GM23338 (cell line): ENCODE results near the gene LATS1. TPM values are rescaled to one million over a fixed set of nuclear protein-coding genes. Genes with fewer than 3 reads are reported as not detected.

Experiments
- ATAC-seq: fragments of 200-7000 bp; cut with Tn5 transposase; 3 replicates; pipeline ENCODE4 v1.9.1; 2020
- DNase-seq: peaks from one replicate; pipeline ENCODE4 v3.0.0-alpha.2; 2015; ENCODE audit warnings: low spot score
- H2AFZ ChIP-seq: fragments of 200-600 bp; sonication (generic); 2 replicates; pipeline ENCODE4 v1.8.0; 2016; ENCODE audit warnings: antibody characterized with exemption, mild to moderate bottlenecking, moderate library complexity
- H3F3A ChIP-seq: fragments of 200-600 bp; sonication (generic); replicated peaks from 2 replicates; pipeline ENCODE4 v1.8.0; 2017; ENCODE audit warnings: antibody characterized with exemption, mixed run types, low read depth
- H3K27ac ChIP-seq: fragments of 200-600 bp; sonication (generic); 2 replicates; pipeline ENCODE4 v1.6.1; 2016; ENCODE audit warnings: low read depth
- H3K27me3 ChIP-seq: fragments of 200-600 bp; sonication (generic); 2 replicates; pipeline ENCODE4 v1.8.0; 2016; ENCODE audit warnings: mild to moderate bottlenecking, mixed run types, moderate library complexity; ENCODE audit not compliant: insufficient read depth
- H3K36me3 ChIP-seq: fragments of 200-600 bp; sonication (generic); 2 replicates; pipeline ENCODE4 v1.8.0; 2016; ENCODE audit warnings: mild to moderate bottlenecking; ENCODE audit not compliant: insufficient read depth
- H3K4me1 ChIP-seq: fragments of 200-600 bp; sonication (generic); 2 replicates; pipeline ENCODE4 v1.8.0; 2016; ENCODE audit warnings: mild to moderate bottlenecking, moderate library complexity; ENCODE audit not compliant: insufficient read depth
- H3K4me2 ChIP-seq: fragments of 200-600 bp; sonication (generic); 2 replicates; pipeline ENCODE4 v1.7.1; 2017; ENCODE audit warnings: mixed run types
- H3K4me3 ChIP-seq: fragments of 200-600 bp; sonication (generic); 2 replicates; pipeline ENCODE4 v1.6.1; 2016; ENCODE audit warnings: mixed run types
- H3K79me2 ChIP-seq: fragments of 200-600 bp; sonication (generic); replicated peaks from 2 replicates; pipeline ENCODE4 v1.8.0; 2017; ENCODE audit warnings: mild to moderate bottlenecking; ENCODE audit not compliant: insufficient read depth
- H3K9me2 ChIP-seq: fragments of 200-600 bp; sonication (generic); 2 replicates; pipeline ENCODE4 v1.8.0; 2017; ENCODE audit not compliant: insufficient read depth
- H4K20me1 ChIP-seq: fragments of 200-600 bp; sonication (generic); replicated peaks from 2 replicates; pipeline ENCODE4 v1.8.0; 2017; ENCODE audit warnings: mild to moderate bottlenecking; ENCODE audit not compliant: insufficient read depth
- H3K27ac Mint-ChIP-seq: 2 replicates; pipeline ENCODE4 v1.8.0; 2020; ENCODE audit warnings: inconsistent platforms, mild to moderate bottlenecking, moderate library complexity, mixed read lengths
- H3K27me3 Mint-ChIP-seq: 3 replicates; pipeline ENCODE4 v1.8.0; 2022; ENCODE audit warnings: low read depth, mild to moderate bottlenecking, moderate library complexity, mixed read lengths, inconsistent platforms; ENCODE audit not compliant: insufficient read depth, poor library complexity
- H3K36me3 Mint-ChIP-seq: 3 replicates; pipeline ENCODE4 v1.8.0; 2021; ENCODE audit warnings: low read depth, mild to moderate bottlenecking, inconsistent platforms, moderate library complexity, mixed read lengths
- H3K4me1 Mint-ChIP-seq: 3 replicates; pipeline ENCODE4 v1.8.0; 2020; ENCODE audit warnings: mild to moderate bottlenecking, inconsistent platforms, mixed read lengths
- H3K4me3 Mint-ChIP-seq: 3 replicates; pipeline ENCODE4 v1.8.0; 2021; ENCODE audit warnings: moderate library complexity, mild to moderate bottlenecking, inconsistent platforms, mixed read lengths
- H3K9me3 Mint-ChIP-seq: 3 replicates; pipeline ENCODE4 v1.8.0; 2020; ENCODE audit warnings: moderate library complexity, mild to moderate bottlenecking, inconsistent platforms, mixed read lengths
- EZH2 ChIP-seq: fragments of 200-600 bp; sonication (generic); IDR thresholded peaks from one replicate; pipeline ENCODE4 v1.8.0; 2017; ENCODE audit warnings: antibody characterized with exemption, mild to moderate bottlenecking, low read depth; ENCODE audit not compliant: unreplicated experiment
- EZH2phosphoT487 ChIP-seq: fragments of 200-600 bp; sonication (generic); IDR thresholded peaks from one replicate; pipeline ENCODE4 v1.8.1; 2018; ENCODE audit warnings: antibody characterized with exemption; ENCODE audit not compliant: unreplicated experiment
- JUNB ChIP-seq: IDR thresholded peaks from one replicate; pipeline ENCODE4 v1.6.1; 2016; ENCODE audit warnings: antibody characterized with exemption; ENCODE audit not compliant: unreplicated experiment
- NANOG ChIP-seq: IDR thresholded peaks from 2 replicates; pipeline ENCODE4 v1.6.1; 2016; ENCODE audit warnings: antibody characterized with exemption, borderline replicate concordance
- POLR2AphosphoS5 ChIP-seq: IDR thresholded peaks from 2 replicates; pipeline ENCODE4 v1.6.1; 2016; ENCODE audit warnings: antibody characterized with exemption, low read depth
- STAT1 ChIP-seq: IDR thresholded peaks from one replicate; pipeline ENCODE4 v1.6.1; 2016; ENCODE audit warnings: antibody characterized with exemption; ENCODE audit not compliant: unreplicated experiment
- ZNF114 ChIP-seq: fragments of 250-450 bp; sonication (Bioruptor Pico); IDR thresholded peaks from 2 replicates; pipeline ENCODE4 v1.5.0; 2020; ENCODE audit warnings: mild to moderate bottlenecking, moderate library complexity
- ZNF331 ChIP-seq: fragments of 250-450 bp; sonication (Bioruptor Pico); IDR thresholded peaks from 2 replicates; pipeline ENCODE4 v1.5.0; 2020; ENCODE audit warnings: low read depth, mild to moderate bottlenecking, moderate library complexity
- polyA plus RNA-seq: library from polyadenylated mRNA; unstranded; fragments of >200 nt; fragmentation: Nextera tagmentation; extraction: Ambion mirVana; gene quantifications from 2 replicates; pipeline ENCODE4 v1.2.1, GENCODE V29; 2016
- total RNA-seq: library from RNA; depleted of rRNA; stranded (reverse); fragments of >200 nt; shearing (Covaris generic); gene quantifications from 2 replicates; pipeline ENCODE4 v1.2.3, GENCODE V29; 2014
- TF ChIP-seq, protein P1 (sequence below): fragments of 250-450 bp; sonication (Bioruptor Pico); IDR thresholded peaks from 2 replicates; pipeline ENCODE4 v1.5.0; 2020; ENCODE audit warnings: mild to moderate bottlenecking, moderate library complexity
- TF ChIP-seq, protein P2 (sequence below), 2 experiments: fragments of 200-600 bp in 1 of 2; sonication (generic) in 1 of 2; conservative IDR thresholded peaks; 2 replicates each; pipeline versions ENCODE4 v1.5.1 to v1.6.1; 2016 to 2017; ENCODE audit warnings: antibody characterized with exemption in 2 of 2, low read depth in 2 of 2, mild to moderate bottlenecking in 2 of 2, moderate library complexity in 1 of 2
- TF ChIP-seq, protein P3 (sequence below): IDR thresholded peaks from 2 replicates; pipeline ENCODE4 v1.6.1; 2016; ENCODE audit warnings: antibody characterized with exemption

Gene LATS1
- total and polyA plus RNA-seq, 2 experiments from 2014 or later = 7.5 to 18.8 TPM

DNA sequence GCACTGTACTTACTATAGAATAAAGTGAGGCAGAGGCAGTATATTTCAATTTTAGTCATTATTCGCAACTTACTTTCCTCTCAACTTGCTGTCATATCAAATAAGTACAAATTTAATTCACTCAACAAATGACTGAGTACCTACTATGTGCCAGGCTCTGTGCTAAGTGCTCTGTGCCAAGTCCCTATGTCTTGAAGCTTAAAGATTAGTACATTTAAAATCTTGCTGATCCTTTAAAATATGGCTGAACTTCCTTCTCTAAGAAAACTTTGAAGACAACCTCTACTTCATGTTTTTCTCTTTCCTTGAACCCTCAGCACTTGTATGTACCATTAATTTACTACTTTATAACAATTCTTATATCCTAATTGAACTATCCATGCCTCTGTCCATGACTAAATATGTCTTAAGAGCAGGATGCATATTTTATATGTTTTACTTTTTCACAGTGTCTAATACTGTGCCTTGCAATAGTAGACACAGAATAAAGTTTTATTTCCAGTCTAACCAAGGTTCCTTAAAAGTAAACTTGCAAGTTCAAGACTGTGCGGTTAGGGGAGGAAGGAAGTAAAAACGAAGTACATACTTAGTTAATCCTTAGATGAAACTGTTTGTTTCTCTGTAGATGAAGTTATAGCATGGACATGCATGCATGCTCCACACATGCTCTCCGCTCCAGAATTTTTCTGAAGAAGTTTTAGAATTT lies 10.0 kb upstream of the LATS1 start (continued):
- TF ChIP-seq NANOG = no peak
- TF ChIP-seq, protein P1, sequence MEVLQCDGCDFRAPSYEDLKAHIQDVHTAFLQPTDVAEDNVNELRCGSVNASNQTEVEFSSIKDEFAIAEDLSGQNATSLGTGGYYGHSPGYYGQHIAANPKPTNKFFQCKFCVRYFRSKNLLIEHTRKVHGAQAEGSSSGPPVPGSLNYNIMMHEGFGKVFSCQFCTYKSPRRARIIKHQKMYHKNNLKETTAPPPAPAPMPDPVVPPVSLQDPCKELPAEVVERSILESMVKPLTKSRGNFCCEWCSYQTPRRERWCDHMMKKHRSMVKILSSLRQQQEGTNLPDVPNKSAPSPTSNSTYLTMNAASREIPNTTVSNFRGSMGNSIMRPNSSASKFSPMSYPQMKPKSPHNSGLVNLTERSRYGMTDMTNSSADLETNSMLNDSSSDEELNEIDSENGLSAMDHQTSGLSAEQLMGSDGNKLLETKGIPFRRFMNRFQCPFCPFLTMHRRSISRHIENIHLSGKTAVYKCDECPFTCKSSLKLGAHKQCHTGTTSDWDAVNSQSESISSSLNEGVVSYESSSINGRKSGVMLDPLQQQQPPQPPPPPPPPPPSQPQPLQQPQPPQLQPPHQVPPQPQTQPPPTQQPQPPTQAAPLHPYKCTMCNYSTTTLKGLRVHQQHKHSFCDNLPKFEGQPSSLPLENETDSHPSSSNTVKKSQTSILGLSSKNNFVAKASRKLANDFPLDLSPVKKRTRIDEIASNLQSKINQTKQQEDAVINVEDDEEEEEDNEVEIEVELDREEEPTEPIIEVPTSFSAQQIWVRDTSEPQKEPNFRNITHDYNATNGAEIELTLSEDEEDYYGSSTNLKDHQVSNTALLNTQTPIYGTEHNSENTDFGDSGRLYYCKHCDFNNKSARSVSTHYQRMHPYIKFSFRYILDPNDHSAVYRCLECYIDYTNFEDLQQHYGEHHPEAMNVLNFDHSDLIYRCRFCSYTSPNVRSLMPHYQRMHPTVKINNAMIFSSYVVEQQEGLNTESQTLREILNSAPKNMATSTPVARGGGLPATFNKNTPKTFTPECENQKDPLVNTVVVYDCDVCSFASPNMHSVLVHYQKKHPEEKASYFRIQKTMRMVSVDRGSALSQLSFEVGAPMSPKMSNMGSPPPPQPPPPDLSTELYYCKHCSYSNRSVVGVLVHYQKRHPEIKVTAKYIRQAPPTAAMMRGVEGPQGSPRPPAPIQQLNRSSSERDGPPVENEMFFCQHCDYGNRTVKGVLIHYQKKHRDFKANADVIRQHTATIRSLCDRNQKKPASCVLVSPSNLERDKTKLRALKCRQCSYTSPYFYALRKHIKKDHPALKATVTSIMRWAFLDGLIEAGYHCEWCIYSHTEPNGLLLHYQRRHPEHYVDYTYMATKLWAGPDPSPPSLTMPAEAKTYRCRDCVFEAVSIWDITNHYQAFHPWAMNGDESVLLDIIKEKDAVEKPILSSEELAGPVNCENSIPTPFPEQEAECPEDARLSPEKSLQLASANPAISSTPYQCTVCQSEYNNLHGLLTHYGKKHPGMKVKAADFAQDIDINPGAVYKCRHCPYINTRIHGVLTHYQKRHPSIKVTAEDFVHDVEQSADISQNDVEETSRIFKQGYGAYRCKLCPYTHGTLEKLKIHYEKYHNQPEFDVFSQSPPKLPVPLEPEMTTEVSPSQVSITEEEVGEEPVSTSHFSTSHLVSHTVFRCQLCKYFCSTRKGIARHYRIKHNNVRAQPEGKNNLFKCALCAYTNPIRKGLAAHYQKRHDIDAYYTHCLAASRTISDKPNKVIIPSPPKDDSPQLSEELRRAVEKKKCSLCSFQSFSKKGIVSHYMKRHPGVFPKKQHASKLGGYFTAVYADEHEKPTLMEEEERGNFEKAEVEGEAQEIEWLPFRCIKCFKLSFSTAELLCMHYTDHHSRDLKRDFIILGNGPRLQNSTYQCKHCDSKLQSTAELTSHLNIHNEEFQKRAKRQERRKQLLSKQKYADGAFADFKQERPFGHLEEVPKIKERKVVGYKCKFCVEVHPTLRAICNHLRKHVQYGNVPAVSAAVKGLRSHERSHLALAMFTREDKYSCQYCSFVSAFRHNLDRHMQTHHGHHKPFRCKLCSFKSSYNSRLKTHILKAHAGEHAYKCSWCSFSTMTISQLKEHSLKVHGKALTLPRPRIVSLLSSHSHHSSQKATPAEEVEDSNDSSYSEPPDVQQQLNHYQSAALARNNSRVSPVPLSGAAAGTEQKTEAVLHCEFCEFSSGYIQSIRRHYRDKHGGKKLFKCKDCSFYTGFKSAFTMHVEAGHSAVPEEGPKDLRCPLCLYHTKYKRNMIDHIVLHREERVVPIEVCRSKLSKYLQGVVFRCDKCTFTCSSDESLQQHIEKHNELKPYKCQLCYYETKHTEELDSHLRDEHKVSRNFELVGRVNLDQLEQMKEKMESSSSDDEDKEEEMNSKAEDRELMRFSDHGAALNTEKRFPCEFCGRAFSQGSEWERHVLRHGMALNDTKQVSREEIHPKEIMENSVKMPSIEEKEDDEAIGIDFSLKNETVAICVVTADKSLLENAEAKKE = no peak

DNA sequence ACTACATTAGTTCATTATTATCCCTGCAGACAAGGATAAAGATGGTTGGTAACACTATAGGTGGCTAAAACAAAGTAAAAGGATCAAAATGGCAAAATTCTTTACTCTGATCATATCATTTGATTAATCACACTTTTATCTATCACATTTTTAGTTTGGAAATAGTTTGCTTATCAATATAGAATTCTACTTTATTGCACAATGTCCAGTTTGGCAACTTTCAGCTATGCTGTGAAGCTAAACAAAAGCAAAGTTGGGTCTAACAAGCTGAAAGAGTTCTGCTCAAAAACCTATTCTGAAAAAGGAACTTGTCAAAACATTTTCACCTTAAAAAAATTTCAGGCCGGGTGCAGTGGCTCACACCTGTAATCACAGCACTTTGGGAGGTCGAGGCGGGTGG lies 7.9 kb upstream of the LATS1 start:
- H4K20me1 ChIP-seq = no peaks in the 10 kb centered on the region; the same call in 1 of the 2 replicates
- no peaks in the 10 kb centered on the region for H3K4me1 Mint-ChIP-seq
- H3K27ac ChIP-seq = no peak overlapping the region
- no peak overlapping the region for H3K4me3 ChIP-seq
- H3K9me3 Mint-ChIP-seq = no peaks in the 10 kb centered on the region
- no peak overlapping the region for H3K4me2 ChIP-seq
- no peak for ATAC-seq
- H3F3A ChIP-seq = peaks cover 6% of the 10 kb centered on the region
- peaks cover 1% of the 10 kb centered on the region for H3K27me3 Mint-ChIP-seq
- H3K36me3 Mint-ChIP-seq = peaks cover 49% of the 10 kb centered on the region
- H3K27me3 ChIP-seq = no peaks in the 10 kb centered on the region
- H2AFZ ChIP-seq = no peak overlapping the region
- H3K9me2 ChIP-seq = no peaks in the 10 kb centered on the region
- H3K27ac Mint-ChIP-seq = no peak overlapping the region
- H3K4me1 ChIP-seq = no peaks in the 10 kb centered on the region
- no peaks in the 10 kb centered on the region for H3K79me2 ChIP-seq
- peaks cover 36% of the 10 kb centered on the region for H3K36me3 ChIP-seq
- H3K4me3 Mint-ChIP-seq = no peak overlapping the region
- no peak for DNase-seq
- TF ChIP-seq EZH2phosphoT487 (no peak), ZNF331 (CRISPR knock-in tag) (no peak), ZNF114 (CRISPR knock-in tag) (no peak), STAT1 (no peak), POLR2AphosphoS5 (no peak), JUNB (no peak), EZH2 (no peak)
- TF ChIP-seq, protein P2, sequence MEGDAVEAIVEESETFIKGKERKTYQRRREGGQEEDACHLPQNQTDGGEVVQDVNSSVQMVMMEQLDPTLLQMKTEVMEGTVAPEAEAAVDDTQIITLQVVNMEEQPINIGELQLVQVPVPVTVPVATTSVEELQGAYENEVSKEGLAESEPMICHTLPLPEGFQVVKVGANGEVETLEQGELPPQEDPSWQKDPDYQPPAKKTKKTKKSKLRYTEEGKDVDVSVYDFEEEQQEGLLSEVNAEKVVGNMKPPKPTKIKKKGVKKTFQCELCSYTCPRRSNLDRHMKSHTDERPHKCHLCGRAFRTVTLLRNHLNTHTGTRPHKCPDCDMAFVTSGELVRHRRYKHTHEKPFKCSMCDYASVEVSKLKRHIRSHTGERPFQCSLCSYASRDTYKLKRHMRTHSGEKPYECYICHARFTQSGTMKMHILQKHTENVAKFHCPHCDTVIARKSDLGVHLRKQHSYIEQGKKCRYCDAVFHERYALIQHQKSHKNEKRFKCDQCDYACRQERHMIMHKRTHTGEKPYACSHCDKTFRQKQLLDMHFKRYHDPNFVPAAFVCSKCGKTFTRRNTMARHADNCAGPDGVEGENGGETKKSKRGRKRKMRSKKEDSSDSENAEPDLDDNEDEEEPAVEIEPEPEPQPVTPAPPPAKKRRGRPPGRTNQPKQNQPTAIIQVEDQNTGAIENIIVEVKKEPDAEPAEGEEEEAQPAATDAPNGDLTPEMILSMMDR (conservative IDR thresholded peaks at IDR 0.05; ENCODE audit: low read depth in 2 of 2) = no peak
- TF ChIP-seq, protein P3, sequence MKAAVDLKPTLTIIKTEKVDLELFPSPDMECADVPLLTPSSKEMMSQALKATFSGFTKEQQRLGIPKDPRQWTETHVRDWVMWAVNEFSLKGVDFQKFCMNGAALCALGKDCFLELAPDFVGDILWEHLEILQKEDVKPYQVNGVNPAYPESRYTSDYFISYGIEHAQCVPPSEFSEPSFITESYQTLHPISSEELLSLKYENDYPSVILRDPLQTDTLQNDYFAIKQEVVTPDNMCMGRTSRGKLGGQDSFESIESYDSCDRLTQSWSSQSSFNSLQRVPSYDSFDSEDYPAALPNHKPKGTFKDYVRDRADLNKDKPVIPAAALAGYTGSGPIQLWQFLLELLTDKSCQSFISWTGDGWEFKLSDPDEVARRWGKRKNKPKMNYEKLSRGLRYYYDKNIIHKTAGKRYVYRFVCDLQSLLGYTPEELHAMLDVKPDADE = no peak
